UCSD-AML1 (cell line): Measurements from ENCODE around the gene PHLDB2.
"Not testable (repeated sequence)": the region's sequence is repeated elsewhere in the genome, so short reads cannot be mapped to it uniquely, and the experiment has no call there.

Source experiments
- DNase-seq: peaks from one replicate; lab custom pipeline; 2025; ENCODE audit not compliant: unreplicated experiment; lab: John Stamatoyannopoulos, UW

PHLDB2 gene

GRCh38 chr3:111859061-111859973 lies at the start of gene PHLDB2:
Gene PHLDB2, plus strand, starts transcription at chr3:111859265. Its CDS starts 24,813 bp downstream, at chr3:111884078.
- DNase-seq = no peak

- no peak for DNase-seq
Observed at GRCh38 chr3:111810909-111811308, 48.2 kb upstream of the PHLDB2 start.

- DNase-seq = no peak
Observed at GRCh38 chr3:111811811-111812210, 47.3 kb upstream of the PHLDB2 start.

GRCh38 chr3:111812701-111813100 lies 46.4 kb upstream of the PHLDB2 start:
- DNase-seq = no peak

GRCh38 chr3:111813441-111813840 lies 45.6 kb upstream of the PHLDB2 start:
- no peak for DNase-seq

GRCh38 chr3:111813979-111814378 lies 45.1 kb upstream of the PHLDB2 start:
- no peak for DNase-seq

- DNase-seq = not testable (repeated sequence)
Observed at GRCh38 chr3:111816771-111817170, 42.3 kb upstream of the PHLDB2 start.

- DNase-seq = no peak
Observed at GRCh38 chr3:111819927-111820326, 39.1 kb upstream of the PHLDB2 start.

- DNase-seq = no peak
Observed at GRCh38 chr3:111820651-111821050, 38.4 kb upstream of the PHLDB2 start.

- DNase-seq = no peak
Observed at GRCh38 chr3:111821891-111822290, 37.2 kb upstream of the PHLDB2 start.

GRCh38 chr3:111822804-111823203 lies 36.3 kb upstream of the PHLDB2 start:
- no peak for DNase-seq

GRCh38 chr3:111823341-111823855 lies 35.7 kb upstream of the PHLDB2 start:
- no peak for DNase-seq

- DNase-seq = no peak
Observed at GRCh38 chr3:111824351-111824750, 34.7 kb upstream of the PHLDB2 start.

- DNase-seq = no peak
Observed at GRCh38 chr3:111827871-111828270, 31.2 kb upstream of the PHLDB2 start.

- no peak for DNase-seq
Observed at GRCh38 chr3:111828530-111828929, 30.5 kb upstream of the PHLDB2 start.

GRCh38 chr3:111829023-111829422 lies 30.0 kb upstream of the PHLDB2 start:
- DNase-seq = no peak

GRCh38 chr3:111831840-111832239 lies 27.2 kb upstream of the PHLDB2 start:
- DNase-seq = peak; percentile 6

- no peak for DNase-seq
Observed at GRCh38 chr3:111837112-111837511, 22.0 kb upstream of the PHLDB2 start.

GRCh38 chr3:111838133-111838532 lies 20.9 kb upstream of the PHLDB2 start:
- no peak for DNase-seq

- DNase-seq = no peak
Observed at GRCh38 chr3:111846039-111846438, 13.0 kb upstream of the PHLDB2 start.

GRCh38 chr3:111846717-111847116 lies 12.3 kb upstream of the PHLDB2 start:
- DNase-seq = no peak

GRCh38 chr3:111848283-111848682 lies 10.8 kb upstream of the PHLDB2 start:
- no peak for DNase-seq

GRCh38 chr3:111848778-111849177 lies 10.3 kb upstream of the PHLDB2 start:
- no peak for DNase-seq
